Mesenchymal stem cell (in vitro differentiated cells and primary cell): Measurements from ENCODE around the gene LYSMD2.

Source experiments
- DNase-seq: peaks from one replicate; pipeline ENCODE4 v3.0.0-alpha.2; 2013
- H2AFZ ChIP-seq: one replicate; pipeline ENCODE4 v1.6.1; 2013; ENCODE audit warnings: low read depth, mild to moderate bottlenecking, control low read depth, inconsistent platforms, low read length, moderate library complexity
- H2AK5ac ChIP-seq: 2 replicates; pipeline ENCODE4 v1.6.1; 2013; ENCODE audit warnings: low read length, moderate library complexity, mild to moderate bottlenecking, inconsistent platforms; ENCODE audit not compliant: severe bottlenecking
- H2BK120ac ChIP-seq: one replicate; pipeline ENCODE4 v1.6.1; 2013; ENCODE audit warnings: low read depth, mild to moderate bottlenecking, inconsistent platforms, low read length, moderate library complexity
- H2BK12ac ChIP-seq, 2 experiments: one replicate each; pipeline ENCODE4 v1.6.1; 2013; ENCODE audit warnings: inconsistent platforms in 2 of 2, low read length in 2 of 2, mild to moderate bottlenecking in 2 of 2, moderate library complexity in 2 of 2, control low read depth in 1 of 2
- H2BK15ac ChIP-seq: one replicate; pipeline ENCODE4 v1.6.1; 2013; ENCODE audit warnings: mild to moderate bottlenecking, low read depth, inconsistent platforms; ENCODE audit not compliant: poor library complexity, severe bottlenecking
- H2BK5ac ChIP-seq: 2 replicates; pipeline ENCODE4 v1.6.1; 2013; ENCODE audit warnings: low read depth, mild to moderate bottlenecking, low read length, control low read depth, inconsistent platforms; ENCODE audit not compliant: poor library complexity, severe bottlenecking
- H3K14ac ChIP-seq, 2 experiments: one replicate each; pipeline ENCODE4 v1.6.1; 2013; ENCODE audit warnings: inconsistent platforms in 2 of 2, low read length in 2 of 2, control low read depth in 1 of 2, mild to moderate bottlenecking in 1 of 2, moderate library complexity in 1 of 2
- H3K18ac ChIP-seq, 2 experiments: one replicate each; pipeline ENCODE4 v1.6.1; 2013; ENCODE audit warnings: inconsistent platforms in 2 of 2, low read length in 2 of 2, control low read depth in 1 of 2, low read depth in 1 of 2, mild to moderate bottlenecking in 1 of 2
- H3K23ac ChIP-seq, 2 experiments: one replicate each; pipeline ENCODE4 v1.6.1; 2013; ENCODE audit warnings: inconsistent platforms in 2 of 2, low read length in 2 of 2, mild to moderate bottlenecking in 2 of 2, moderate library complexity in 2 of 2, control low read depth in 1 of 2
- H3K27ac ChIP-seq: 2 replicates; pipeline ENCODE4 v1.5.1; 2013; ENCODE audit warnings: mild to moderate bottlenecking, moderate library complexity, low read length, control low read depth, inconsistent platforms; ENCODE audit not compliant: poor library complexity, severe bottlenecking
- H3K27me3 ChIP-seq, 2 experiments: 2 replicates each; pipeline versions ENCODE4 v1.6.1 to v1.7.0; 2013; ENCODE audit warnings: low read length in 2 of 2, mild to moderate bottlenecking in 2 of 2, moderate library complexity in 2 of 2, control low read depth in 1 of 2, inconsistent platforms in 1 of 2; ENCODE audit not compliant: control insufficient read depth in 1 of 2, insufficient read depth in 1 of 2
- H3K36me3 ChIP-seq, 2 experiments: 2 replicates each; pipeline versions ENCODE4 v1.6.1 to v1.7.0; 2013; ENCODE audit warnings: low read length in 2 of 2, control low read depth in 1 of 2, inconsistent platforms in 1 of 2, low read depth in 1 of 2, mild to moderate bottlenecking in 1 of 2; ENCODE audit not compliant: insufficient read depth in 2 of 2, control insufficient read depth in 1 of 2
- H3K4ac ChIP-seq, 2 experiments: one replicate each; pipeline ENCODE4 v1.6.1; 2013; ENCODE audit warnings: inconsistent platforms in 2 of 2, low read length in 2 of 2, mild to moderate bottlenecking in 2 of 2, moderate library complexity in 2 of 2, control low read depth in 1 of 2, low read depth in 1 of 2
- H3K4me1 ChIP-seq: 2 replicates; pipeline ENCODE4 v1.6.1; 2013; ENCODE audit warnings: low read depth, low read length, control low read depth; ENCODE audit not compliant: control insufficient read depth, insufficient read depth
- H3K4me2 ChIP-seq: 2 replicates; pipeline ENCODE4 v1.6.1; 2013; ENCODE audit warnings: low read length, mild to moderate bottlenecking, inconsistent platforms; ENCODE audit not compliant: poor library complexity, severe bottlenecking
- H3K4me3 ChIP-seq, 2 experiments: 2 replicates each; pipeline versions ENCODE4 v1.5.1 to v1.7.0; 2013; ENCODE audit warnings: low read length in 2 of 2, mild to moderate bottlenecking in 2 of 2, control low read depth in 1 of 2, low read depth in 1 of 2; ENCODE audit not compliant: insufficient read depth in 1 of 2
- H3K79me1 ChIP-seq: replicated peaks from 2 replicates; pipeline ENCODE4 v1.6.1; 2013; ENCODE audit warnings: mild to moderate bottlenecking, control low read depth, low read length, inconsistent platforms; ENCODE audit not compliant: poor library complexity, severe bottlenecking
- H3K9ac ChIP-seq: 2 replicates; pipeline ENCODE4 v1.7.0; 2013; ENCODE audit warnings: mild to moderate bottlenecking, low read length, moderate library complexity
- H3K9me3 ChIP-seq: 2 replicates; pipeline ENCODE4 v1.7.0; 2013; ENCODE audit warnings: mild to moderate bottlenecking, low read length; ENCODE audit not compliant: control insufficient read depth
- H4K8ac ChIP-seq: one replicate; pipeline ENCODE4 v1.6.1; 2013; ENCODE audit warnings: inconsistent platforms, mild to moderate bottlenecking, low read length, moderate library complexity
- H4K91ac ChIP-seq: one replicate; pipeline ENCODE4 v1.6.1; 2013; ENCODE audit warnings: mild to moderate bottlenecking, low read length, inconsistent platforms
- WGBS: methylation state at CpG from one replicate; pipeline ENCODE4 v1.1.7; 2013; ENCODE audit warnings: mixed read lengths; 5-methylcytosine and 5-hydroxymethylcytosine counted together

The LYSMD2 gene

GRCh38 chr15:51766341-51766740 is 28.9 kb upstream of the LYSMD2 start:
- Histone ChIP-seq H3K79me1 (no peaks in the 10 kb centered on the region), H2BK120ac (no peak overlapping the region), H3K27ac (no peak overlapping the region), H3K4me3 (no peak overlapping the region), H4K91ac (no peak overlapping the region), H2BK5ac (no peak overlapping the region), H3K4me2 (no peak overlapping the region), H3K9me3 (no peaks in the 10 kb centered on the region), H2AFZ (no peak overlapping the region), H3K14ac (no peak overlapping the region), H3K23ac (no peak overlapping the region), H2BK15ac (no peak overlapping the region), H2AK5ac (no peak overlapping the region), H3K4me1 (no peaks in the 10 kb centered on the region), H3K9ac (no peak overlapping the region), H4K8ac (no peak overlapping the region), H2BK12ac (no peak overlapping the region), H3K36me3 (peaks cover 0 to 28% of the 10 kb centered on the region in 2 experiments), H3K4ac (no peak overlapping the region), H3K18ac (no peak overlapping the region), H3K27me3 (no peaks in the 10 kb centered on the region)
- DNase-seq, result no peak
- no CpG with 5 or more reads among the region's 1 CpG for WGBS

- Histone ChIP-seq H3K36me3 (peaks cover 0 to 28% of the 10 kb centered on the region in 2 experiments), H2BK15ac (no peak overlapping the region)
- WGBS, result 91% methylated on average over 6 of the region's 7 CpGs
Measured at GRCh38 chr15:51765751-51766150, 28.3 kb upstream of the LYSMD2 start.

GRCh38 chr15:51760805-51761204 is 23.4 kb upstream of the LYSMD2 start:
- Histone ChIP-seq H4K8ac (no peak overlapping the region), H4K91ac (no peak overlapping the region), H2BK15ac (no peak overlapping the region), H2BK5ac (no peak overlapping the region), H3K4ac (no peak overlapping the region), H3K14ac (no peak overlapping the region), H3K36me3 (no peaks in the 10 kb centered on the region), H3K4me3 (no peak overlapping the region), H3K9me3 (no peaks in the 10 kb centered on the region), H3K23ac (no peak overlapping the region), H3K79me1 (no peaks in the 10 kb centered on the region), H3K27ac (no peak overlapping the region), H2BK12ac (peak overlapping the region in 1 of 2 experiments; percentile 45), H2AK5ac (no peak overlapping the region), H3K27me3 (peaks cover 0 to 25% of the 10 kb centered on the region in 2 experiments), H3K18ac (no peak overlapping the region), H2BK120ac (no peak overlapping the region), H3K4me1 (no peaks in the 10 kb centered on the region), H2AFZ (no peak overlapping the region), H3K4me2 (no peak overlapping the region), H3K9ac (no peak overlapping the region)
- no peak for DNase-seq
- 71% methylated on average over 3 of the region's 3 CpGs for WGBS

More at GRCh38 chr15:51765751-51766150, 28.3 kb upstream of the LYSMD2 start:
- Histone ChIP-seq H3K4me3 (no peak overlapping the region), H4K91ac (no peak overlapping the region), H2BK5ac (no peak overlapping the region), H2BK120ac (no peak overlapping the region), H3K4ac (no peak overlapping the region), H3K18ac (no peak overlapping the region), H3K14ac (no peak overlapping the region), H3K4me1 (no peaks in the 10 kb centered on the region), H3K9me3 (no peaks in the 10 kb centered on the region), H3K9ac (no peak overlapping the region), H2BK12ac (no peak overlapping the region), H2AFZ (no peak overlapping the region), H4K8ac (no peak overlapping the region), H3K79me1 (no peaks in the 10 kb centered on the region), H3K23ac (no peak overlapping the region), H3K27ac (no peak overlapping the region), H3K27me3 (no peaks in the 10 kb centered on the region), H2AK5ac (no peak overlapping the region), H3K4me2 (no peak overlapping the region)
- DNase-seq, result no peak

- H2BK120ac ChIP-seq, result no peak overlapping the region
- H3K36me3 ChIP-seq, result no peaks in the 10 kb centered on the region
- H3K4me2 ChIP-seq, result no peak overlapping the region
- no peaks in the 10 kb centered on the region for H3K79me1 ChIP-seq
- peak; percentile 95 for DNase-seq
- H2BK12ac ChIP-seq, result no peak overlapping the region
- H3K18ac ChIP-seq, result peak overlapping the region in 1 of 2 experiments; percentile 75
- peak overlapping the region; percentile 34 for H4K91ac ChIP-seq
- no peaks in the 10 kb centered on the region for H3K9me3 ChIP-seq
- H4K8ac ChIP-seq, result peak overlapping the region; percentile 19
- H2AFZ ChIP-seq, result no peak overlapping the region
- WGBS, result 30% methylated on average over 2 of the region's 3 CpGs
- no peak overlapping the region for H2BK15ac ChIP-seq
- no peak overlapping the region for H2BK5ac ChIP-seq
- H3K4ac ChIP-seq, result no peak overlapping the region
- no peak overlapping the region for H3K14ac ChIP-seq
- H3K23ac ChIP-seq, result no peak overlapping the region
- H2AK5ac ChIP-seq, result no peak overlapping the region
- H3K4me3 ChIP-seq, result no peak overlapping the region
- H3K27me3 ChIP-seq, result peaks cover 0 to 34% of the 10 kb centered on the region in 2 experiments
- no peak overlapping the region for H3K9ac ChIP-seq
- no peak overlapping the region for H3K27ac ChIP-seq
- H3K4me1 ChIP-seq, result no peaks in the 10 kb centered on the region
Measured at GRCh38 chr15:51759557-51760070, 22.2 kb upstream of the LYSMD2 start.
